ENCODE data around the gene FGR.

Gene FGR

GRCh38 chr1:27575840-27576331 lies 59.1 kb downstream of the FGR start:
- no peak for DNase-seq (ENCODE audit: low read depth)
- H3K4me3 ChIP-seq (ENCODE audit: control insufficient read depth, low read depth, low read length): peak overlapping the region; percentile 33
- TF ChIP-seq, protein P1, sequence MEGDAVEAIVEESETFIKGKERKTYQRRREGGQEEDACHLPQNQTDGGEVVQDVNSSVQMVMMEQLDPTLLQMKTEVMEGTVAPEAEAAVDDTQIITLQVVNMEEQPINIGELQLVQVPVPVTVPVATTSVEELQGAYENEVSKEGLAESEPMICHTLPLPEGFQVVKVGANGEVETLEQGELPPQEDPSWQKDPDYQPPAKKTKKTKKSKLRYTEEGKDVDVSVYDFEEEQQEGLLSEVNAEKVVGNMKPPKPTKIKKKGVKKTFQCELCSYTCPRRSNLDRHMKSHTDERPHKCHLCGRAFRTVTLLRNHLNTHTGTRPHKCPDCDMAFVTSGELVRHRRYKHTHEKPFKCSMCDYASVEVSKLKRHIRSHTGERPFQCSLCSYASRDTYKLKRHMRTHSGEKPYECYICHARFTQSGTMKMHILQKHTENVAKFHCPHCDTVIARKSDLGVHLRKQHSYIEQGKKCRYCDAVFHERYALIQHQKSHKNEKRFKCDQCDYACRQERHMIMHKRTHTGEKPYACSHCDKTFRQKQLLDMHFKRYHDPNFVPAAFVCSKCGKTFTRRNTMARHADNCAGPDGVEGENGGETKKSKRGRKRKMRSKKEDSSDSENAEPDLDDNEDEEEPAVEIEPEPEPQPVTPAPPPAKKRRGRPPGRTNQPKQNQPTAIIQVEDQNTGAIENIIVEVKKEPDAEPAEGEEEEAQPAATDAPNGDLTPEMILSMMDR (conservative IDR thresholded peaks at IDR 0.05; ENCODE audit: control insufficient read depth, insufficient read depth, low read depth, low read length): no peak

DNA sequence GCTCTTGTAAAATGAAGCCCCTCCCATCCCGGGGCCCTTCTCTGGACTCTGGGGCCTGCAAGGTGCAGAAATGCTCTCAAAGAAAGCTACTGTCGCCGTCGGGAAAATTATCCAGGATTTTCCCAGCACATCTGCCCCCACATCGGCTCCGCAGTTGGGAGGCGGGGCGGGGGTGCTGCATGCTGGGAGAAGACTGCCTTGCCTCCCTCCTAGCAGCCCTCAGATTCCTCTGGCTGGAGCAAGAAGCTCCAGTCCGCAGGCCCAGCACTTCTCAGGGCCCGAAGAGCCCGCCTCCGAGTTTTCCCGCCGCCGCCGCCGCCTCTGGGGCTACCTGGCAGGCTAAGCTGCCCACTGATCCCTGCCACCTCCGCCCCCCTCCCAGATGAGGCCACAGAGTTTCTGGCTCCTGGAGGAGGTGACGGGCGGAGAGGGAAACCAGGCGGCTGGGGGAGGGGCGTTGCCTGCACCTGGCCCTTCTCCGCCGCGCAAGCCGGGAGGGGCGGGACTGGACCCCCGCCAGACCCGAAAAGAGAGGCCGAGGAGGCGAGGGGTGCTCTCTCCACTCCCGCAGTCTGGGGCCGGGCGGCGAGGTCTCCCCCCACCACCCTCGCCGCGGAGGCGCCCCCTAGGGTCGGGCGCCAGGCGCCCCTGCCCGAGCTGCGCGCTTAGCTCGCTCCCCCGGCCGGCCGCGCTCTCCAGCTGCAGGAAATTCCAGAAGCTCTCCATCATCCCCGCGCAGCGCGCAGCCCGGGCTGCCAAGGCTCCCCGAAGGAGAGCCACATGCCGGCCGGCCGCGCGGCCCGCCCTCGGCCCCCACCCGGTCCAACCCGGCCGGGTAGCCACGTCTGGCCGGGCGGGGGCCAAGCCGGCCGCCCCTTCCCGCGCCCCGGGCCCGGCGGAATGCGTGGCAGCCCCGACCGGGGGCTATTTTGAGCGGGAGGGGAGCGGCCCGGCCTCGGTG lies 59.8 kb downstream of the FGR start:
- peak overlapping the region; percentile 16 for H3K4me3 ChIP-seq (ENCODE audit: control insufficient read depth, low read depth, low read length)
- DNase-seq (ENCODE audit: low read depth): peak; percentile 75
- TF ChIP-seq, protein P1 (conservative IDR thresholded peaks at IDR 0.05; ENCODE audit: control insufficient read depth, insufficient read depth, low read depth, low read length): no peak

- no peak overlapping the region for H3K4me3 ChIP-seq (ENCODE audit: control insufficient read depth, low read depth, low read length)
- no peak for DNase-seq (ENCODE audit: low read depth)
- TF ChIP-seq, protein P1 (conservative IDR thresholded peaks at IDR 0.05; ENCODE audit: control insufficient read depth, insufficient read depth, low read depth, low read length): no peak
Measured at GRCh38 chr1:27574001-27574781, 60.8 kb downstream of the FGR start.

DNA sequence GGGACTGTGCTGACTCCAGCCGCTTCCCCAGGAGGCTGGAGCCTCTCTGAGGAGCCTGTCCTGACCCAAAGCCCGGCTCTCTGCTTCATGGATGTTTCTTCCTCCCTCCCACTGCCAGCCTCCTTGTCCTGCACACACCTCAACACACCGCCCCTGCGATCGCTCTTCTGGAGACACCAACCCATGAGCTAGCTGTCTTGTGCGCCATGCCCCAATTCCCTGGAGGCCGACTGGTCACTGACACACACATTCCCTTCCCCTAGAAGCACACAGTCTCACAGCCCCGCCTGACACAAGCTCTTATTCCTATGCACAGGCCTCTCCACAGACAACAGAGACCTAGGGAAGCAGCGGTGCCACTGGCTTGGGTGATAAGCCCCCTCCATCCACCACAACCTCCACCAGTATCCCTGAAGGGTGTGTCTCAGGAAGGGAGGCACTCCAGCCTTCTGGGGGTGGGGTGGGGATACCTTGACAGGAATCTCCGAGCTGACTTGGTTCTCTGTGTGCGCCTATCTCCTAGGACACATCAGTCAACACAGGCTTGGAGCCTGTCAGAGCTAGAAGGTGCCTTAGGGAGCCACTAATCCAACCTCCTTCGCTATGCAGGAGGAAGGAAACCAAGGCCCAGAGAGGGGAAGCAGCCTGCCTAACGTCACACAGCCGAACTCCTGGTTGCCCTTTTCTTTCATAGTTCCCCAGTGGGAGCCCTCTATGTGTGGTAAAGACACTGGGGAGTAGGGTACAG lies 62.1 kb downstream of the FGR start:
- H3K4me3 ChIP-seq (ENCODE audit: control insufficient read depth, low read depth, low read length): no peak overlapping the region
- peak; percentile 47 for DNase-seq (ENCODE audit: low read depth)
- TF ChIP-seq, protein P1 (conservative IDR thresholded peaks at IDR 0.05; ENCODE audit: control insufficient read depth, insufficient read depth, low read depth, low read length): no peak

DNA sequence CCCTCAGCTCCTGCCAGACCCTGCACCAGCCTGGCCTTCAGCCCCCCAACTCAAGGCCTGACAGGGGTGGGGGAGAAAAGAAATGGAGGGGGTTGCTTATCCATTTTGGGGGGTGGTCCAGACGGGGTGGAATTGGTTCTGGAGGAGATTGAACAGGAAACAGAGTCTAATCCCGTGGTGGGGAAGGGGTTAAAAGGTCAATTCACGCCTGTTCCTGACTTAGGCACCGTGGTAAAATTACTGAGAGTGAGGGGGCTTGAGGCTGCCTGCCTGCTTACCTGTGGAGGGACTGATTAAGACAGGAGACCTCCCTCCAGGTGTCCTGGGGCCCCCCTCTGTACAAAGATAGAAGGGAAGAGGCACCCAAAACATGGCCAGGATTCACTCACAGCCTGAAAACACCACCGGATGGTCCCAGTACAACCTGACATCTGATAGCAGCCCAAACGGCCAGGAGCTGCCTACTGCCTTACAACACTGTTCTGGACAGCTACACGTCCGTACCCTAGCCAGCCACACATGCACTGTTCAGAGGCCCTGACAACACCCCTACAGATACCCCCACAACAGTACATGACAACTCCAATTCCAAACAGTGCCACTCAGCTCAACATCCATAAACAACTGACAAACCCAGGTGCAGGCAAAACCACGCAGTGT lies 62.8 kb downstream of the FGR start:
- TF ChIP-seq, protein P1 (conservative IDR thresholded peaks at IDR 0.05; ENCODE audit: control insufficient read depth, insufficient read depth, low read depth, low read length): no peak
- DNase-seq (ENCODE audit: low read depth): no peak
- H3K4me3 ChIP-seq (ENCODE audit: control insufficient read depth, low read depth, low read length): no peak overlapping the region

Measured in fibroblast of mammary gland (primary cell).